Measurements from ENCODE around the gene CD1E.

GRCh38 chr1:158333405-158334155 lies 20.1 kb upstream of the CD1E start:
- TF ChIP-seq CTCF (conservative IDR thresholded peaks at IDR 0.05 in 1 of 2, IDR thresholded peaks at IDR 0.05 in 1 of 2; ENCODE audit: extremely low read depth in 1 of 2, insufficient read depth in 1 of 2, low read depth in 1 of 2, low read length in 2 of 2) (no peak), EZH2 (IDR thresholded peaks at IDR 0.05; ENCODE audit: borderline replicate concordance, low read length) (no peak)
